H9 (cell line): ENCODE measurements around the gene RBMS3. TPM values are rescaled to one million over a fixed set of nuclear protein-coding genes. Genes with fewer than 3 reads are reported as not detected.

Experiments
- DNase-seq: peaks from one replicate; pipeline ENCODE4 v3.0.0-alpha.2; 2017
- H2AFZ ChIP-seq: one replicate; pipeline ENCODE4 v1.6.1; 2013; ENCODE audit warnings: mild to moderate bottlenecking, low read length, control low read depth, moderate library complexity
- H2AK5ac ChIP-seq: 2 replicates; pipeline ENCODE4 v1.6.1; 2013; ENCODE audit warnings: low read length, control low read depth, mixed read lengths; ENCODE audit not compliant: insufficient read length
- H2BK120ac ChIP-seq: one replicate; pipeline ENCODE4 v1.6.1; 2013; ENCODE audit warnings: low read depth, mild to moderate bottlenecking, low read length, control low read depth, inconsistent platforms; ENCODE audit not compliant: poor library complexity, severe bottlenecking
- H2BK12ac ChIP-seq: 2 replicates; pipeline ENCODE4 v1.6.1; 2013; ENCODE audit warnings: low read length, control low read depth, mixed read lengths, low read depth; ENCODE audit not compliant: insufficient read length
- H2BK15ac ChIP-seq: 2 replicates; pipeline ENCODE4 v1.6.1; 2013; ENCODE audit warnings: low read depth, low read length, control low read depth
- H2BK20ac ChIP-seq: one replicate; pipeline ENCODE4 v1.6.1; 2013; ENCODE audit warnings: low read depth, mild to moderate bottlenecking, low read length, control low read depth, inconsistent platforms; ENCODE audit not compliant: poor library complexity, severe bottlenecking
- H2BK5ac ChIP-seq: 2 replicates; pipeline ENCODE4 v1.6.1; 2013; ENCODE audit warnings: low read length, control low read depth, mixed read lengths; ENCODE audit not compliant: insufficient read length
- H3K14ac ChIP-seq: 2 replicates; pipeline ENCODE4 v1.6.1; 2013; ENCODE audit warnings: low read length, control low read depth; ENCODE audit not compliant: insufficient read depth
- H3K18ac ChIP-seq: 2 replicates; pipeline ENCODE4 v1.6.1; 2013; ENCODE audit warnings: low read depth, mild to moderate bottlenecking, mixed read lengths, low read length, control low read depth; ENCODE audit not compliant: insufficient read length
- H3K23ac ChIP-seq: 2 replicates; pipeline ENCODE4 v1.6.1; 2013; ENCODE audit warnings: low read length, control low read depth, mixed read lengths, low read depth; ENCODE audit not compliant: insufficient read length
- H3K23me2 ChIP-seq: 2 replicates; pipeline ENCODE4 v1.6.1; 2013; ENCODE audit warnings: low read depth, mild to moderate bottlenecking, mixed read lengths, low read length, control low read depth; ENCODE audit not compliant: insufficient read length, poor library complexity, severe bottlenecking
- H3K27ac ChIP-seq: 2 replicates; pipeline ENCODE4 v1.5.1; 2013; ENCODE audit warnings: low read length, control low read depth, mixed read lengths, low read depth; ENCODE audit not compliant: insufficient read length
- H3K27me3 ChIP-seq: 2 replicates; pipeline ENCODE4 v1.6.1; 2013; ENCODE audit warnings: low read length, control low read depth, inconsistent platforms; ENCODE audit not compliant: insufficient read depth
- H3K4ac ChIP-seq: 2 replicates; pipeline ENCODE4 v1.6.1; 2013; ENCODE audit warnings: low read depth, mild to moderate bottlenecking, control low read depth, inconsistent platforms, low read length, moderate library complexity
- H3K4me1 ChIP-seq: 2 replicates; pipeline ENCODE4 v1.6.1; 2013; ENCODE audit warnings: low read length, control low read depth, inconsistent platforms; ENCODE audit not compliant: insufficient read depth
- H3K4me2 ChIP-seq: 2 replicates; pipeline ENCODE4 v1.6.1; 2013; ENCODE audit warnings: low read length, control low read depth, mixed read lengths; ENCODE audit not compliant: insufficient read length, insufficient read depth
- H3K56ac ChIP-seq: 2 replicates; pipeline ENCODE4 v1.6.1; 2013; ENCODE audit warnings: low read depth, mild to moderate bottlenecking, mixed read lengths, low read length, control low read depth; ENCODE audit not compliant: insufficient read length
- H3K79me1 ChIP-seq: 2 replicates; pipeline ENCODE4 v1.6.1; 2013; ENCODE audit warnings: low read depth, mild to moderate bottlenecking, moderate library complexity, low read length, control low read depth, inconsistent platforms; ENCODE audit not compliant: insufficient read depth, poor library complexity, severe bottlenecking
- H3K79me2 ChIP-seq: 2 replicates; pipeline ENCODE4 v1.6.1; 2013; ENCODE audit warnings: low read length, control low read depth, inconsistent platforms; ENCODE audit not compliant: insufficient read depth
- H3K9ac ChIP-seq: 2 replicates; pipeline ENCODE4 v1.6.1; 2013; ENCODE audit warnings: low read length, control low read depth, mixed read lengths; ENCODE audit not compliant: insufficient read length; ENCODE audit errors: extremely low read depth
- H3K9me3 ChIP-seq: one replicate; pipeline ENCODE4 v1.6.1; 2013; ENCODE audit warnings: low read depth, low read length, inconsistent platforms; ENCODE audit not compliant: control insufficient read depth
- H3T11ph ChIP-seq: one replicate; pipeline ENCODE4 v1.6.1; 2013; ENCODE audit warnings: mild to moderate bottlenecking, low read length, control low read depth, inconsistent platforms
- H4K20me1 ChIP-seq: one replicate; pipeline ENCODE4 v1.6.1; 2013; ENCODE audit not compliant: control insufficient read depth, insufficient read length, insufficient read depth
- H4K5ac ChIP-seq: 2 replicates; pipeline ENCODE4 v1.6.1; 2013; ENCODE audit warnings: low read depth, mild to moderate bottlenecking, mixed read lengths, low read length, control low read depth; ENCODE audit not compliant: insufficient read length
- H4K8ac ChIP-seq: replicated peaks from 2 replicates; pipeline ENCODE4 v1.6.1; 2013; ENCODE audit warnings: low read length, control low read depth, mixed read lengths, low read depth; ENCODE audit not compliant: insufficient read length
- H4K91ac ChIP-seq: 2 replicates; pipeline ENCODE4 v1.6.1; 2013; ENCODE audit warnings: low read depth, mild to moderate bottlenecking, moderate library complexity, mixed read lengths, low read length, control low read depth; ENCODE audit not compliant: insufficient read length
- H3K27ac Mint-ChIP-seq, 3 experiments: 2 replicates in 2 of 3; 3 replicates in 1 of 3; pipeline ENCODE4 v1.8.0; 2020 to 2021; ENCODE audit warnings: mixed read lengths in 3 of 3, mild to moderate bottlenecking in 1 of 3, moderate library complexity in 1 of 3
- H3K27me3 Mint-ChIP-seq: 2 replicates; pipeline ENCODE4 v1.8.0; 2021; ENCODE audit warnings: low read depth, mild to moderate bottlenecking, moderate library complexity, mixed read lengths
- H3K36me3 Mint-ChIP-seq, 3 experiments: 2 replicates in 2 of 3; 3 replicates in 1 of 3; pipeline ENCODE4 v1.8.0; 2020 to 2021; ENCODE audit warnings: low read depth in 3 of 3, mixed read lengths in 3 of 3; ENCODE audit not compliant: insufficient read depth in 1 of 3
- H3K4me1 Mint-ChIP-seq, 2 experiments: 2 replicates each; pipeline ENCODE4 v1.8.0; 2020; ENCODE audit warnings: mixed read lengths in 2 of 2
- H3K4me3 Mint-ChIP-seq, 2 experiments: 2 replicates in 1 of 2; 3 replicates in 1 of 2; pipeline ENCODE4 v1.8.0; 2020 to 2021; ENCODE audit warnings: mild to moderate bottlenecking in 2 of 2, mixed read lengths in 2 of 2, moderate library complexity in 1 of 2
- H3K9me3 Mint-ChIP-seq, 2 experiments: 2 replicates in 1 of 2; 3 replicates in 1 of 2; pipeline ENCODE4 v1.8.0; 2020; ENCODE audit warnings: mild to moderate bottlenecking in 2 of 2, mixed read lengths in 2 of 2, moderate library complexity in 1 of 2
- WGBS: extraction: QIAGEN DNeasy Blood & Tissue Kit; methylation state at CpG from one replicate; pipeline ENCODE4 v1.1.7; 2013; ENCODE audit warnings: missing lambda C conversion rate, low lambda C conversion rate, mixed read lengths; ENCODE audit not compliant: insufficient read length; ENCODE audit errors: extremely low coverage; 5-methylcytosine and 5-hydroxymethylcytosine counted together
- total RNA-seq: library from RNA; stranded (reverse); gene quantifications from 2 replicates; pipeline ENCODE4 v1.2.1, GENCODE V29; 2021
- TF ChIP-seq, protein P1 (sequence below): fragments of 200-600 bp; sonication (generic); conservative IDR thresholded peaks from 3 replicates; pipeline ENCODE4 v1.8.0; 2021; ENCODE audit warnings: antibody characterized with exemption, mild to moderate bottlenecking

RBMS3 gene
- total RNA-seq, 1 experiment from 2014 or later = 8.1 TPM

DNA sequence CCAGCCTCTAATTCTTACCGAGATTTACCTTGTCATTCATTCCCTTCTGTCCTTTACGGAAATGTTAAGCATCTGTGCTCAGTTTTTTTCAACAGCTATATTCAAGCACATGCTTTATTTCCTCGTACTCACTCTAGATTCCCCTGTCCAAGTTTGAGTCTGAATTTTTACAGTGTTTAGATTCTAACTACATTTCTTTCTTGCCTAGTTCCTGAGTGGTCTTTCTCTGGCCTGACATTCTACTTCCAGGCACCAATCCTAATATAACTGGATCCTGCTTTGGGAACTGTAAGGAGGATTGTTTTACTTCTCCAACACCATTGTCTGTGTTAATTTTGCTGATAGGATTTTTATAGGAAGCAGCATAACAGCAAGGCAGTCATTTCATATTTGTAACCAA, 222.4 kb downstream of the RBMS3 start:
- Mint-ChIP-seq H3K4me1 (peaks cover 0 to 7% of the 10 kb centered on the region in 2 experiments; a peak in 2 of 4 replicates), H3K27me3 (no peaks in the 10 kb centered on the region), H3K27ac (no peak overlapping the region), H3K9me3 (peaks cover 0 to 7% of the 10 kb centered on the region in 2 experiments; a peak in 3 of 5 replicates), H3K36me3 (peaks cover 0 to 6% (median 1%) of the 10 kb centered on the region in 3 experiments; a peak in 2 of 7 replicates), H3K4me3 (no peak overlapping the region)
- no peak overlapping the region for H2AFZ ChIP-seq
- H2BK20ac ChIP-seq = no peak overlapping the region
- H2BK15ac ChIP-seq = no peak overlapping the region
- no peak overlapping the region for H3K4me2 ChIP-seq
- no peak for DNase-seq
- no peak overlapping the region for H3K14ac ChIP-seq
- no peak overlapping the region for H3K27ac ChIP-seq
- no peaks in the 10 kb centered on the region for H3K4me1 ChIP-seq
- H3K23me2 ChIP-seq = no peaks in the 10 kb centered on the region
- no peak overlapping the region for H2AK5ac ChIP-seq
- no peak overlapping the region for H4K8ac ChIP-seq
- TF ChIP-seq, protein P1, sequence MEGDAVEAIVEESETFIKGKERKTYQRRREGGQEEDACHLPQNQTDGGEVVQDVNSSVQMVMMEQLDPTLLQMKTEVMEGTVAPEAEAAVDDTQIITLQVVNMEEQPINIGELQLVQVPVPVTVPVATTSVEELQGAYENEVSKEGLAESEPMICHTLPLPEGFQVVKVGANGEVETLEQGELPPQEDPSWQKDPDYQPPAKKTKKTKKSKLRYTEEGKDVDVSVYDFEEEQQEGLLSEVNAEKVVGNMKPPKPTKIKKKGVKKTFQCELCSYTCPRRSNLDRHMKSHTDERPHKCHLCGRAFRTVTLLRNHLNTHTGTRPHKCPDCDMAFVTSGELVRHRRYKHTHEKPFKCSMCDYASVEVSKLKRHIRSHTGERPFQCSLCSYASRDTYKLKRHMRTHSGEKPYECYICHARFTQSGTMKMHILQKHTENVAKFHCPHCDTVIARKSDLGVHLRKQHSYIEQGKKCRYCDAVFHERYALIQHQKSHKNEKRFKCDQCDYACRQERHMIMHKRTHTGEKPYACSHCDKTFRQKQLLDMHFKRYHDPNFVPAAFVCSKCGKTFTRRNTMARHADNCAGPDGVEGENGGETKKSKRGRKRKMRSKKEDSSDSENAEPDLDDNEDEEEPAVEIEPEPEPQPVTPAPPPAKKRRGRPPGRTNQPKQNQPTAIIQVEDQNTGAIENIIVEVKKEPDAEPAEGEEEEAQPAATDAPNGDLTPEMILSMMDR = no peak
- H3K23ac ChIP-seq = no peak overlapping the region
- no peak overlapping the region for H3K18ac ChIP-seq
- no peak overlapping the region for H2BK12ac ChIP-seq
- no peak overlapping the region for H4K91ac ChIP-seq
- no peaks in the 10 kb centered on the region for H3K79me2 ChIP-seq
- H2BK120ac ChIP-seq = no peak overlapping the region
- H3K27me3 ChIP-seq = no peaks in the 10 kb centered on the region
- H2BK5ac ChIP-seq = no peak overlapping the region
- no peaks in the 10 kb centered on the region for H3K9me3 ChIP-seq
- H3K79me1 ChIP-seq = no peaks in the 10 kb centered on the region
- H3K4ac ChIP-seq = no peak overlapping the region
- H3K56ac ChIP-seq = no peak overlapping the region
- no peak overlapping the region for H4K5ac ChIP-seq
- no peak overlapping the region for H3K9ac ChIP-seq
- no peaks in the 10 kb centered on the region for H4K20me1 ChIP-seq
- no peak overlapping the region for H3T11ph ChIP-seq
- WGBS = no CpG with 5 or more reads among the region's 3 CpGs
